ENCODE results near the gene HLTF. TPM values are rescaled to one million over a fixed set of nuclear protein-coding genes. Genes with fewer than 3 reads are reported as not detected.

The HLTF gene
- total and polyA plus RNA-seq, 2 of the 13 experiments (the other 11 are each of a cell fraction or from before 2014, with no cell fraction given) = 12.0 to 22.9 TPM

- Histone ChIP-seq H3K27me3 (ENCODE audit: control insufficient read depth in 1 of 2, insufficient read depth in 2 of 2, low read length in 2 of 2) (peaks cover 2 to 10% of the 10 kb centered on the region in 2 experiments; a peak in 2 of 5 replicates), H3K4me3 (replicated peaks in 1 of 3; ENCODE audit: insufficient read depth in 1 of 3, low read depth in 2 of 3, low read length in 3 of 3) (no peak overlapping the region), H3K9ac (ENCODE audit: insufficient read depth, low read depth, low read length) (no peak overlapping the region), H3K4me2 (ENCODE audit: low read depth, low read length) (no peak overlapping the region), H3K36me3 (replicated peaks in 1 of 2; ENCODE audit: control insufficient read depth in 1 of 2, insufficient read depth in 2 of 2, low read length in 2 of 2) (no peaks in the 10 kb centered on the region), H3K27ac (ENCODE audit: extremely low read length, insufficient read depth, low read length) (no peak overlapping the region), H2AFZ (ENCODE audit: low read length) (no peak overlapping the region), H3K79me2 (ENCODE audit: insufficient read depth, low read length) (no peaks in the 10 kb centered on the region), H3K4me1 (ENCODE audit: insufficient read depth, low read length) (peaks cover 26% of the 10 kb centered on the region; the same call in 1 of the 2 replicates), H3K9me3 (ENCODE audit: low read length) (no peaks in the 10 kb centered on the region), H4K20me1 (ENCODE audit: insufficient read depth, low read length) (no peaks in the 10 kb centered on the region)
- no TSS peak for BruUV-seq (replicated peaks)
- 0% methylated on average over 1 of the region's 1 CpG for WGBS (ENCODE audit: low lambda C conversion rate)
- TF ChIP-seq KMT2A (CRISPR knock-in tag; IDR thresholded peaks at IDR 0.05) = no peak
- no peak for TF ChIP-seq ZC3H4 (CRISPR knock-in tag; IDR thresholded peaks at IDR 0.05; ENCODE audit: borderline replicate concordance)
- ChIA-PET CTCF (ENCODE audit: low intra/inter-chr PET ratio, low total read pairs) (interaction anchor here (5.6 kb wide), 1 partner anchor 155 kb away, joined by 123 read pairs; no protein-coding TSS in a partner anchor), POLR2A (no interaction called here)
- FAIRE-seq (no peak), ATAC-seq (no peak), DNase-seq (ENCODE audit: low spot score) (no peak)
- intact Hi-C loops (cut with micrococcal nuclease; ENCODE audit: unreplicated experiment) = no loop called here
- in situ Hi-C loops (cut with HindIII; ENCODE audit: extremely low pct_ligation_motif_present, low pct_unique_long_range_greater_than_20kb) = loop anchor here (5.0 to 10.0 kb wide), 2 partner anchors 153 to 165 kb away; no protein-coding TSS in a partner anchor
Observed at GRCh38 chr3:149119466-149119865, 33.1 kb upstream of the HLTF start.

DNA sequence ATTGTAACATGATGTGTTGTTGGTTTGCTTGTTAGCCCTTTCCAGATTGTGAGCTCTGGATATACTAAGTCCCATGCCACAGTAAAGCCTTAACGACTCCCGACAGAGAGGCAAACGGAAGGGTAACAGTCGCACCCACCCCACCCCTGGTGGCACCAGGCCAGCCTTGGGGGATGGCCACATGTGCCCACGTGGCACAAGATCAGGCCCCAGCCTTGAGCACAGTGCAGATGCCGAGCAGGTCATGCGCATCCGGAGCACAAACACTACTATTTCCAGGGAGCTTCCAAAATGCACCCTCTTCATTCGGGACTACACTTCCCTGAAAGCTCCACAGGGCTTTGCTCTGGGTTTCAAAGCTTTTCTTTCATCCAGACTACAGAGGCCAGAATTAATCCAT, 32.4 kb upstream of the HLTF start:
- BruUV-seq (replicated peaks) = no TSS peak
- no peak for TF ChIP-seq SNAPC2 (CRISPR knock-in tag; IDR thresholded peaks at IDR 0.05)
- TF ChIP-seq, protein P1, sequence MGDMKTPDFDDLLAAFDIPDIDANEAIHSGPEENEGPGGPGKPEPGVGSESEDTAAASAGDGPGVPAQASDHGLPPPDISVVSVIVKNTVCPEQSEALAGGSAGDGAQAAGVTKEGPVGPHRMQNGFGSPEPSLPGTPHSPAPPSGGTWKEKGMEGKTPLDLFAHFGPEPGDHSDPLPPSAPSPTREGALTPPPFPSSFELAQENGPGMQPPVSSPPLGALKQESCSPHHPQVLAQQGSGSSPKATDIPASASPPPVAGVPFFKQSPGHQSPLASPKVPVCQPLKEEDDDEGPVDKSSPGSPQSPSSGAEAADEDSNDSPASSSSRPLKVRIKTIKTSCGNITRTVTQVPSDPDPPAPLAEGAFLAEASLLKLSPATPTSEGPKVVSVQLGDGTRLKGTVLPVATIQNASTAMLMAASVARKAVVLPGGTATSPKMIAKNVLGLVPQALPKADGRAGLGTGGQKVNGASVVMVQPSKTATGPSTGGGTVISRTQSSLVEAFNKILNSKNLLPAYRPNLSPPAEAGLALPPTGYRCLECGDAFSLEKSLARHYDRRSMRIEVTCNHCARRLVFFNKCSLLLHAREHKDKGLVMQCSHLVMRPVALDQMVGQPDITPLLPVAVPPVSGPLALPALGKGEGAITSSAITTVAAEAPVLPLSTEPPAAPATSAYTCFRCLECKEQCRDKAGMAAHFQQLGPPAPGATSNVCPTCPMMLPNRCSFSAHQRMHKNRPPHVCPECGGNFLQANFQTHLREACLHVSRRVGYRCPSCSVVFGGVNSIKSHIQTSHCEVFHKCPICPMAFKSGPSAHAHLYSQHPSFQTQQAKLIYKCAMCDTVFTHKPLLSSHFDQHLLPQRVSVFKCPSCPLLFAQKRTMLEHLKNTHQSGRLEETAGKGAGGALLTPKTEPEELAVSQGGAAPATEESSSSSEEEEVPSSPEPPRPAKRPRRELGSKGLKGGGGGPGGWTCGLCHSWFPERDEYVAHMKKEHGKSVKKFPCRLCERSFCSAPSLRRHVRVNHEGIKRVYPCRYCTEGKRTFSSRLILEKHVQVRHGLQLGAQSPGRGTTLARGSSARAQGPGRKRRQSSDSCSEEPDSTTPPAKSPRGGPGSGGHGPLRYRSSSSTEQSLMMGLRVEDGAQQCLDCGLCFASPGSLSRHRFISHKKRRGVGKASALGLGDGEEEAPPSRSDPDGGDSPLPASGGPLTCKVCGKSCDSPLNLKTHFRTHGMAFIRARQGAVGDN (CRISPR knock-in tag; IDR thresholded peaks at IDR 0.05) = peak; percentile 38; the same call in 1 of the 2 replicates
- Histone ChIP-seq H3K79me2 (ENCODE audit: insufficient read depth, low read length) (no peaks in the 10 kb centered on the region), H3K27ac (ENCODE audit: extremely low read length, insufficient read depth, low read length) (no peak overlapping the region), H2AFZ (ENCODE audit: low read length) (no peak overlapping the region), H3K4me3 (replicated peaks in 1 of 3; ENCODE audit: insufficient read depth in 1 of 3, low read depth in 2 of 3, low read length in 3 of 3) (no peak overlapping the region), H3K9ac (ENCODE audit: insufficient read depth, low read depth, low read length) (no peak overlapping the region), H4K20me1 (ENCODE audit: insufficient read depth, low read length) (no peaks in the 10 kb centered on the region), H3K4me1 (ENCODE audit: insufficient read depth, low read length) (peaks cover 25% of the 10 kb centered on the region; the same call in 1 of the 2 replicates), H3K27me3 (ENCODE audit: control insufficient read depth in 1 of 2, insufficient read depth in 2 of 2, low read length in 2 of 2) (peaks cover 2 to 10% of the 10 kb centered on the region in 2 experiments; a peak in 2 of 5 replicates), H3K36me3 (replicated peaks in 1 of 2; ENCODE audit: control insufficient read depth in 1 of 2, insufficient read depth in 2 of 2, low read length in 2 of 2) (no peaks in the 10 kb centered on the region), H3K4me2 (ENCODE audit: low read depth, low read length) (peak overlapping the region; percentile 24; the same call in 1 of the 2 replicates), H3K9me3 (ENCODE audit: low read length) (no peaks in the 10 kb centered on the region)
- intact Hi-C loops (cut with micrococcal nuclease; ENCODE audit: unreplicated experiment) = no loop called here
- no CpG with 5 or more reads among the region's 9 CpGs for WGBS (ENCODE audit: low lambda C conversion rate)
- CTCF ChIA-PET (ENCODE audit: low intra/inter-chr PET ratio, low total read pairs) = interaction anchor here (5.6 kb wide), 1 partner anchor 156 kb away, joined by 123 read pairs; no protein-coding TSS in a partner anchor
- DNase-seq (ENCODE audit: low spot score) = no peak
- FAIRE-seq = no peak
- no peak; the same call in 2 of the 3 replicates for ATAC-seq
- POLR2A ChIA-PET = no interaction called here
- in situ Hi-C loops (cut with HindIII; ENCODE audit: extremely low pct_ligation_motif_present, low pct_unique_long_range_greater_than_20kb) = loop anchor here (5.0 to 10.0 kb wide), 2 partner anchors 154 to 164 kb away; no protein-coding TSS in a partner anchor
